AG09319 (cell line): ENCODE measurements around the gene TBC1D22A.

Experiments used
- DNase-seq: peaks from one replicate; pipeline ENCODE4 v3.0.0-alpha.2; 2010; ENCODE audit warnings: low read depth; ENCODE audit errors: extremely low read depth
- CTCF ChIP-seq: IDR thresholded peaks from 2 replicates; pipeline ENCODE4 v1.5.1; 2011; ENCODE audit warnings: low read depth, mild to moderate bottlenecking, inconsistent platforms, low read length, moderate library complexity

The TBC1D22A gene

DNA sequence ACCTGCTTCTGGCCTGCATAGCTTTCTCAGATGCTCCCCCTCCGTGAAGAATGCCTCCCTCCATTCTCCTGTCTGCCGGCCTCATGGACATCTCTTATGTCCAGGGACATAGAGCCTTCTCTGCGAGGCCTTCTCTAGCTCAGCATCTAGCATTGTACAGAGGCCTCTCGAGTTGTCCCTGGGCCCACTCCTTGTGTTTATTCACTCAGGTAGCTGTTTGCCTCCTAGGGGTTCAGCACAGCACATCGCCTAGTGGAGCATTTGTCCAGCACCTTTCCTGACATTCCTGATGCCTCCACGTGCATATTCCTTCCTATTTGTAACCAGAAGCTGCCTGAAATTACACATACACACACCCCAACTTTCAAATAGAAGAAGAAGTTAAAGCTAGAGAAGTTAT lies 101.3 kb downstream of the TBC1D22A start:
- TF ChIP-seq CTCF, result no peak

GRCh38 chr22:46864314-46865051 lies 102.0 kb downstream of the TBC1D22A start:
- no peak for TF ChIP-seq CTCF
- DNase-seq, result no peak

More for the DNA sequence above, 101.3 kb downstream of the TBC1D22A start:
- DNase-seq, result no peak

GRCh38 chr22:46865052-46865434 lies 102.6 kb downstream of the TBC1D22A start:
- TF ChIP-seq CTCF, result no peak

DNA sequence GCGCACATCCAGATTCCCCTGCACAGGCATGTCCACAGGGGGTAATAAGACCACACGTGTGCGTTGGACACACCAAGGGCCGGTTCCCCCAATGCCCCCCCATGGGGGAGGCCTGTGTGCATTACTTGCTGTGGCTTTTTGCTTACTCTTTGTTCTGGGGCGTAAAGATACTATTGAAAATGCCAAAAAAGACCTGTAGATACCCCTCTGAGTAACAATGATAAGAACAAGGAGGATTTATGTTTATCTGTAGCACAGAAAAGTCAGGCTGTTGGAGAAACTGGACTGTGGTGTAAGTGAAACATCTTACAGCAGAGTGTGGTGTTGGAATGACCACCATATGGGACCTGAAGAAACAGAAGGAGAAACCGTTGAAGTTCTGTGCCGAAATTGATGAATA lies 103.2 kb downstream of the TBC1D22A start:
- no peak for TF ChIP-seq CTCF
- no peak for DNase-seq

More at GRCh38 chr22:46865052-46865434, 102.6 kb downstream of the TBC1D22A start:
- DNase-seq, result no peak

GRCh38 chr22:46866591-46866990 lies 104.1 kb downstream of the TBC1D22A start:
- DNase-seq, result peak; percentile 30
- TF ChIP-seq CTCF, result no peak

- no peak for DNase-seq
- no peak for TF ChIP-seq CTCF
Measured at GRCh38 chr22:46867106-46867505, 104.7 kb downstream of the TBC1D22A start.

DNA sequence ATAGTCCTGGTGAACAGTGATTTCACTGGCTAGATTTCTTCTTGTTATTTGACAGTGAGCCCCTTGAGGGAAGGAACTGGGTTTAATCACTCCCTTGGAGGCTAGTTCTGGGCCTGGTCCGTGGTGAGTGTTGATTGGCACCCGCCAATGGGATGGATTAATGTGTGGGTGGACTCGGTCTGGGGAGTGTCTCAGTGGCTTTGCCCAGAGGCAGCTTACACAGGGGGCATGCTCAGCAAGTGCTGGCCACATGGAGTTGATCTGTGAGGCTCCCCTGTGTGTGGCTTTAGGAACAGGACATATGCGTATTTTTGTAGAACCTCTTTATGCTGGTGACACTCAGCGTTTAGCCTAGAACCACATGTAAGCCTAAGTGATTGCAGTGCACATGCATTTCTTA lies 106.9 kb downstream of the TBC1D22A start:
- no peak for DNase-seq
- TF ChIP-seq CTCF, result no peak
